MCF 10A (cell line): ENCODE results near the gene TNS3. TPM values are rescaled to one million over a fixed set of nuclear protein-coding genes. Genes with fewer than 3 reads are reported as not detected.

Source experiments
- BruUV-seq: library from RNA; stranded (reverse); fragments of 400-500 nt; replicated peaks from 2 replicates; lab custom pipeline; 2021; lab: Mats Ljungman, UMichigan
- CTCF ChIA-PET: fragments of 300-600 bp; sonication (Branson Sonifier 250); formaldehyde crosslinking; extraction: SDS; loops from one replicate; lab custom pipeline; 2021; ENCODE audit warnings: antibody characterized with exemption, inconsistent platforms; lab: Yijun Ruan, JAX
- POLR2A ChIA-PET: fragments of 300-600, 350-650 bp; sonication (Branson Sonifier 250); formaldehyde crosslinking; extraction: SDS; loops from one replicate; lab custom pipeline; 2020; ENCODE audit warnings: antibody characterized with exemption, inconsistent platforms; lab: Yijun Ruan, JAX
- DNase-seq: peaks from one replicate; pipeline ENCODE4 v3.0.0-alpha.2; 2018; ENCODE audit not compliant: unreplicated experiment
- H3K27ac Mint-ChIP-seq: one replicate; pipeline ENCODE4 v1.8.0; 2022; ENCODE audit warnings: mild to moderate bottlenecking, low read depth, mixed read lengths; ENCODE audit not compliant: unreplicated experiment
- H3K27me3 Mint-ChIP-seq: one replicate; pipeline ENCODE4 v1.8.0; 2022; ENCODE audit warnings: mixed read lengths; ENCODE audit not compliant: insufficient read depth, unreplicated experiment
- H3K36me3 Mint-ChIP-seq: one replicate; pipeline ENCODE4 v1.8.0; 2022; ENCODE audit warnings: mild to moderate bottlenecking, moderate library complexity, mixed read lengths; ENCODE audit not compliant: insufficient read depth, unreplicated experiment
- H3K4me1 Mint-ChIP-seq: one replicate; pipeline ENCODE4 v1.8.0; 2022; ENCODE audit warnings: mixed read lengths; ENCODE audit not compliant: insufficient read depth, unreplicated experiment
- H3K4me3 Mint-ChIP-seq: one replicate; pipeline ENCODE4 v1.8.0; 2022; ENCODE audit warnings: mild to moderate bottlenecking, moderate library complexity, mixed read lengths; ENCODE audit not compliant: unreplicated experiment
- H3K9me3 Mint-ChIP-seq: one replicate; pipeline ENCODE4 v1.8.0; 2022; ENCODE audit warnings: mixed read lengths; ENCODE audit not compliant: unreplicated experiment
- CTCF ChIP-seq: fragments of 200-600 bp; IDR thresholded peaks from one replicate; pipeline ENCODE4 v1.8.0; 2022; ENCODE audit warnings: antibody characterized with exemption, mild to moderate bottlenecking; ENCODE audit not compliant: unreplicated experiment
- intact Hi-C: fragments of 100-400 bp; cut with micrococcal nuclease; formaldehyde crosslinking; loops from 2 replicates; pipeline ENCODE4 v1.14.1; 2022
- total RNA-seq: library from RNA; stranded (reverse); gene quantifications from 2 replicates; pipeline ENCODE4 v1.2.3, GENCODE V29; 2022

TNS3 gene
- total RNA-seq, 1 experiment from 2014 or later: 30.1 TPM

DNA sequence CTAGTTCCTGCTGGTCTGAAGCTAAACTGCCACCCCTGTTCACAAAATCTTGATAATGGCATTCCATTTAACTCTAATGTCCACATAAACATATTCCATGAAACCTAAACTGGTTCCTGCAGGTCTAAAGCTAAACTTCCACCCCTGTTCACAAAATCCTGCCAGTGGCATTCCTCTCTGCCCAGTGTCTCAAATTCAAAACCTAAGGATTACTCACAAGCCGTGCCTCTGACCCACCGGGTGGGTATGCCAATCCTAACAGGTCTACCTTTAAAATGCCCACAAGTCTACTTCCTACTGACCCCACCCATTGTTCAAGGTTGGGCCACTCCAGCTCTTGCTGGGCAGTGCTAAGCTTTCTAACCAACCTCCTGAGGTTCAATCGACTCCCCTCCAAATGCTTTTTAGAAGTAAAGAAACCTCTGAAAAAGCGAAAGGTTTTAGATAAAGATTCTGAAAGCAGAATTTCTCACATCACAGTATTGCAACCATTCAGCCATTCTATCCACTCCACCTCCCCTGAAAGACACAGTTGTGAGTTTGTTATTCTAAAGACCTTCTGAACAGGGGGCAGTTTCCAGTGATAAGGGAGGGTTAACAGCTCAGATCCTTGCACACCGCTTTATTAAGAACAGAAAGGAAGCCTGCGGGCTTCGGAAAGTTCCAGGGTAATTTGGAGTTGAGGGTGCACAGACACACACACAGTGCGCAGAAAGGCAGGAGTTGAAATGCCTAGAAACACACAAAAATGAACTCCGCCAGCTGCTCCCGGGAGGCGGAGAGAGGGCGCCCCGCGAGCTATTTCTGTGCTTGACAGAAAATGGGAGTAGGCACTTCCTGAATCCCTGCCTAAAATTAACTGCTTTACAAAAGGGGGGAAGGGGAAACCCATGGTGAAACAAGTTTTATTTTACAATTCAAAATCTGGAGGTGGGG is 87.7 kb downstream of the TNS3 start:
- peaks cover 9% of the 10 kb centered on the region for H3K36me3 Mint-ChIP-seq
- no peaks in the 10 kb centered on the region for H3K27me3 Mint-ChIP-seq
- BruUV-seq: no TSS peak
- CTCF ChIA-PET: interaction anchor here (0.6 kb wide), 1 partner anchor 75 kb away, joined by 3 read pairs; no protein-coding TSS in a partner anchor
- H3K4me3 Mint-ChIP-seq: no peak overlapping the region
- no peak for DNase-seq
- POLR2A ChIA-PET: interaction anchor here (0.6 kb wide), 3 partner anchors 218 to 265 kb away, joined by 3 to 5 read pairs (median 3); no protein-coding TSS in a partner anchor
- intact Hi-C loops: no loop called here
- no peaks in the 10 kb centered on the region for H3K9me3 Mint-ChIP-seq
- peak overlapping the region; percentile 35 for H3K27ac Mint-ChIP-seq
- H3K4me1 Mint-ChIP-seq: peaks cover 15% of the 10 kb centered on the region
- TF ChIP-seq CTCF: no peak

GRCh38 chr7:47492716-47493325 is 89.1 kb downstream of the TNS3 start:
- H3K9me3 Mint-ChIP-seq: no peaks in the 10 kb centered on the region
- peaks cover 9% of the 10 kb centered on the region for H3K36me3 Mint-ChIP-seq
- no peak for DNase-seq
- H3K4me3 Mint-ChIP-seq: no peak overlapping the region
- ChIA-PET CTCF (interaction anchor here (0.9 kb wide), 1 partner anchor 113 kb away, joined by 3 read pairs; no protein-coding TSS in a partner anchor), POLR2A (interaction anchor here (0.8 kb wide), 1 partner anchor 17 kb away, joined by 3 read pairs; no protein-coding TSS in a partner anchor)
- no peak for TF ChIP-seq CTCF
- intact Hi-C loops: no loop called here
- BruUV-seq: no TSS peak
- no peaks in the 10 kb centered on the region for H3K27me3 Mint-ChIP-seq
- H3K4me1 Mint-ChIP-seq: peaks cover 15% of the 10 kb centered on the region
- no peak overlapping the region for H3K27ac Mint-ChIP-seq

DNA sequence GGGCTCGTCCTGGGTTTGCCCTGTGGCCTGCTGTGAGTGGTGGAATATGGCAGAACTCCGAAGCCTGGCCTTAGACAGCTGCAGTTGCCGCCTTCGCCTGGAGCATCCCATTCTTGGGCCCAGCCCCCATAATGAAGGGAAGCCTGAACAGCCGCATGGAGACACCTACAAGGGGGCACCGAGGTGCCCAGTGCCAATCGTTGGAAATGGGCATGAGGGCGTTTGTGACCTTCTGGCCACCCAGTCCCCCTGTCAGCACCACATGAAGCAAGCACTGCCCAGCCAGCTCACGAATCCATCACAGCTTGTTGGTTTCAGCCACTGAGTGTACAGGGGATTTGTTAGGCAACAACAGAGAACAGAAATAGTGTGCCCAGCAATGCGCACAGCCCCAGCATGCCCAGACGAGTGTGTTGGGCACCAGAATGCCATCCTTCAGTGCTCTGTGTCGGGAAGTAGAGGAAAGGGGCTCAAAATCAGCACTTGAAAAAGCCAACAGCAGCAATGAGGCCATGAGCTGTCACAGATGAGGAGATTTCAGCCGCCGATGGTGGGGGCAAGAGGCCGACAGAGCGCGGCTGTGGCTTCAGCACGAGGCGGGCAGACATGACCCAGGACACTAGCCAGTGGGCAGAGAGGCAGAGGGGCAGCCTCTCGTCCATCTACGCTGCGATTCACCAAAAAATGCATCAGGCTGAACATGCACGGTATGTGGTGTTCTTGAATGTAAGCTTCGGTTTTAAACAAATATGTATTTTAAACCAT is 91.2 kb downstream of the TNS3 start:
- H3K36me3 Mint-ChIP-seq: no peaks in the 10 kb centered on the region

More for the DNA sequence above, 91.2 kb downstream of the TNS3 start:
- DNase-seq: no peak
- intact Hi-C loops: no loop called here
- peaks cover 16% of the 10 kb centered on the region for H3K4me1 Mint-ChIP-seq
- no peaks in the 10 kb centered on the region for H3K27me3 Mint-ChIP-seq
- no peaks in the 10 kb centered on the region for H3K9me3 Mint-ChIP-seq
- H3K4me3 Mint-ChIP-seq: no peak overlapping the region
- no peak overlapping the region for H3K27ac Mint-ChIP-seq
- CTCF ChIA-PET: interaction anchor here (0.6 to 1.4 kb wide), 2 partner anchors 15 to 662 kb away, joined by 3 to 4 read pairs; no protein-coding TSS in a partner anchor
- POLR2A ChIA-PET: no interaction called here
- no peak for TF ChIP-seq CTCF
- no TSS peak for BruUV-seq
